ENCODE data around the gene RTCA.
"Not testable (repeated sequence)": the region's sequence is repeated elsewhere in the genome, so short reads cannot be mapped to it uniquely, and the experiment has no call there.

RTCA gene

GRCh38 chr1:100292711-100293110 is 26.7 kb downstream of the RTCA start:
- H3K27ac ChIP-seq (ENCODE audit: low read depth, low read length), result no peak overlapping the region

GRCh38 chr1:100296140-100296539 is 30.1 kb downstream of the RTCA start:
- H3K27ac ChIP-seq (ENCODE audit: low read depth, low read length), result no peak overlapping the region
- H3K4me3 ChIP-seq (ENCODE audit: low read depth in 1 of 2, low read length in 2 of 2), result no peak overlapping the region
- no peak overlapping the region for H3K9ac ChIP-seq (ENCODE audit: low read length)

More at GRCh38 chr1:100292711-100293110, 26.7 kb downstream of the RTCA start:
- H3K4me3 ChIP-seq (ENCODE audit: low read depth in 1 of 2, low read length in 2 of 2), result no peak overlapping the region
- no peaks in the 10 kb centered on the region for H3K4me1 ChIP-seq (ENCODE audit: insufficient read depth, low read length)
- H3K36me3 ChIP-seq (ENCODE audit: insufficient read depth, low read length), result peaks cover 25% of the 10 kb centered on the region
- H3K27me3 ChIP-seq (ENCODE audit: control insufficient read depth in 1 of 2, insufficient read depth in 2 of 2, low read length in 2 of 2), result no peaks in the 10 kb centered on the region
- H3K9me3 ChIP-seq (ENCODE audit: low read length), result no peaks in the 10 kb centered on the region
- no peak overlapping the region for H3K9ac ChIP-seq (ENCODE audit: low read length)

GRCh38 chr1:100296997-100297396 is 31.0 kb downstream of the RTCA start:
- H3K9ac ChIP-seq (ENCODE audit: low read length); H3K9me3 ChIP-seq (ENCODE audit: low read length); H3K27me3 ChIP-seq (ENCODE audit: control insufficient read depth in 1 of 2, insufficient read depth in 2 of 2, low read length in 2 of 2); H3K4me1 ChIP-seq (ENCODE audit: insufficient read depth, low read length); H3K4me3 ChIP-seq (ENCODE audit: low read depth in 1 of 2, low read length in 2 of 2); H3K36me3 ChIP-seq (ENCODE audit: insufficient read depth, low read length); H3K27ac ChIP-seq (ENCODE audit: low read depth, low read length): not testable (repeated sequence)

More at GRCh38 chr1:100296140-100296539, 30.1 kb downstream of the RTCA start:
- Histone ChIP-seq H3K36me3 (ENCODE audit: insufficient read depth, low read length) (peaks cover 9% of the 10 kb centered on the region), H3K9me3 (ENCODE audit: low read length) (no peaks in the 10 kb centered on the region), H3K4me1 (ENCODE audit: insufficient read depth, low read length) (peaks cover 8% of the 10 kb centered on the region), H3K27me3 (ENCODE audit: control insufficient read depth in 1 of 2, insufficient read depth in 2 of 2, low read length in 2 of 2) (no peaks in the 10 kb centered on the region)

- H3K4me3 ChIP-seq (ENCODE audit: low read depth in 1 of 2, low read length in 2 of 2), result no peak overlapping the region
- no peaks in the 10 kb centered on the region for H3K36me3 ChIP-seq (ENCODE audit: insufficient read depth, low read length)
- no peak overlapping the region for H3K27ac ChIP-seq (ENCODE audit: low read depth, low read length)
- no peak overlapping the region for H3K9ac ChIP-seq (ENCODE audit: low read length)
- H3K4me1 ChIP-seq (ENCODE audit: insufficient read depth, low read length), result peaks cover 8% of the 10 kb centered on the region
- no peaks in the 10 kb centered on the region for H3K9me3 ChIP-seq (ENCODE audit: low read length)
- no peaks in the 10 kb centered on the region for H3K27me3 ChIP-seq (ENCODE audit: control insufficient read depth in 1 of 2, insufficient read depth in 2 of 2, low read length in 2 of 2)
These were observed 32.5 kb downstream of the RTCA start for GRCh38 chr1:100298512-100298911.

- Histone ChIP-seq H3K4me1 (ENCODE audit: insufficient read depth, low read length) (peaks cover 8% of the 10 kb centered on the region), H3K9ac (ENCODE audit: low read length) (no peak overlapping the region), H3K4me3 (ENCODE audit: low read depth in 1 of 2, low read length in 2 of 2) (no peak overlapping the region), H3K9me3 (ENCODE audit: low read length) (no peaks in the 10 kb centered on the region), H3K27me3 (ENCODE audit: control insufficient read depth in 1 of 2, insufficient read depth in 2 of 2, low read length in 2 of 2) (no peaks in the 10 kb centered on the region), H3K36me3 (ENCODE audit: insufficient read depth, low read length) (no peaks in the 10 kb centered on the region), H3K27ac (ENCODE audit: low read depth, low read length) (no peak overlapping the region)
These were observed 33.7 kb downstream of the RTCA start for GRCh38 chr1:100299521-100300222.

GRCh38 chr1:100300691-100301090 is 34.7 kb downstream of the RTCA start:
- Histone ChIP-seq H3K4me1 (ENCODE audit: insufficient read depth, low read length) (peaks cover 8% of the 10 kb centered on the region), H3K36me3 (ENCODE audit: insufficient read depth, low read length) (no peaks in the 10 kb centered on the region), H3K4me3 (ENCODE audit: low read depth in 1 of 2, low read length in 2 of 2) (no peak overlapping the region), H3K9me3 (ENCODE audit: low read length) (no peaks in the 10 kb centered on the region), H3K27ac (ENCODE audit: low read depth, low read length) (no peak overlapping the region), H3K27me3 (ENCODE audit: control insufficient read depth in 1 of 2, insufficient read depth in 2 of 2, low read length in 2 of 2) (no peaks in the 10 kb centered on the region), H3K9ac (ENCODE audit: low read length) (no peak overlapping the region)

- no peak overlapping the region for H3K9ac ChIP-seq (ENCODE audit: low read length)
- H3K36me3 ChIP-seq (ENCODE audit: insufficient read depth, low read length), result no peaks in the 10 kb centered on the region
- H3K9me3 ChIP-seq (ENCODE audit: low read length), result no peaks in the 10 kb centered on the region
- no peak overlapping the region for H3K27ac ChIP-seq (ENCODE audit: low read depth, low read length)
- no peaks in the 10 kb centered on the region for H3K27me3 ChIP-seq (ENCODE audit: control insufficient read depth in 1 of 2, insufficient read depth in 2 of 2, low read length in 2 of 2)
- H3K4me1 ChIP-seq (ENCODE audit: insufficient read depth, low read length), result peaks cover 8% of the 10 kb centered on the region
- no peak overlapping the region for H3K4me3 ChIP-seq (ENCODE audit: low read depth in 1 of 2, low read length in 2 of 2)
These were observed 36.7 kb downstream of the RTCA start for GRCh38 chr1:100302739-100303138.

GRCh38 chr1:100304227-100304626 is 38.2 kb downstream of the RTCA start:
- Histone ChIP-seq H3K4me1 (ENCODE audit: insufficient read depth, low read length) (peaks cover 8% of the 10 kb centered on the region), H3K9ac (ENCODE audit: low read length) (no peak overlapping the region), H3K27ac (ENCODE audit: low read depth, low read length) (no peak overlapping the region), H3K9me3 (ENCODE audit: low read length) (no peaks in the 10 kb centered on the region), H3K4me3 (ENCODE audit: low read depth in 1 of 2, low read length in 2 of 2) (no peak overlapping the region), H3K27me3 (ENCODE audit: control insufficient read depth in 1 of 2, insufficient read depth in 2 of 2, low read length in 2 of 2) (no peaks in the 10 kb centered on the region), H3K36me3 (ENCODE audit: insufficient read depth, low read length) (no peaks in the 10 kb centered on the region)

GRCh38 chr1:100304921-100305320 is 38.9 kb downstream of the RTCA start:
- peaks cover 4% of the 10 kb centered on the region for H3K4me1 ChIP-seq (ENCODE audit: insufficient read depth, low read length)
- no peaks in the 10 kb centered on the region for H3K9me3 ChIP-seq (ENCODE audit: low read length)
- no peaks in the 10 kb centered on the region for H3K36me3 ChIP-seq (ENCODE audit: insufficient read depth, low read length)
- H3K4me3 ChIP-seq (ENCODE audit: low read depth in 1 of 2, low read length in 2 of 2), result no peak overlapping the region
- H3K9ac ChIP-seq (ENCODE audit: low read length), result no peak overlapping the region
- H3K27me3 ChIP-seq (ENCODE audit: control insufficient read depth in 1 of 2, insufficient read depth in 2 of 2, low read length in 2 of 2), result no peaks in the 10 kb centered on the region
- H3K27ac ChIP-seq (ENCODE audit: low read depth, low read length), result no peak overlapping the region

GRCh38 chr1:100305954-100306353 is 39.9 kb downstream of the RTCA start:
- Histone ChIP-seq H3K4me3 (ENCODE audit: low read depth in 1 of 2, low read length in 2 of 2) (no peak overlapping the region), H3K36me3 (ENCODE audit: insufficient read depth, low read length) (no peaks in the 10 kb centered on the region), H3K27me3 (ENCODE audit: control insufficient read depth in 1 of 2, insufficient read depth in 2 of 2, low read length in 2 of 2) (no peaks in the 10 kb centered on the region), H3K27ac (ENCODE audit: low read depth, low read length) (no peak overlapping the region), H3K9ac (ENCODE audit: low read length) (no peak overlapping the region), H3K4me1 (ENCODE audit: insufficient read depth, low read length) (no peaks in the 10 kb centered on the region), H3K9me3 (ENCODE audit: low read length) (no peaks in the 10 kb centered on the region)

GRCh38 chr1:100306735-100307313 is 40.8 kb downstream of the RTCA start:
- Histone ChIP-seq H3K4me3 (ENCODE audit: low read depth in 1 of 2, low read length in 2 of 2) (no peak overlapping the region), H3K27ac (ENCODE audit: low read depth, low read length) (no peak overlapping the region), H3K9me3 (ENCODE audit: low read length) (no peaks in the 10 kb centered on the region), H3K9ac (ENCODE audit: low read length) (no peak overlapping the region), H3K4me1 (ENCODE audit: insufficient read depth, low read length) (no peaks in the 10 kb centered on the region), H3K27me3 (ENCODE audit: control insufficient read depth in 1 of 2, insufficient read depth in 2 of 2, low read length in 2 of 2) (no peaks in the 10 kb centered on the region), H3K36me3 (ENCODE audit: insufficient read depth, low read length) (no peaks in the 10 kb centered on the region)

- H3K36me3 ChIP-seq (ENCODE audit: insufficient read depth, low read length), result no peaks in the 10 kb centered on the region
- H3K27me3 ChIP-seq (ENCODE audit: control insufficient read depth in 1 of 2, insufficient read depth in 2 of 2, low read length in 2 of 2), result no peaks in the 10 kb centered on the region
- H3K9me3 ChIP-seq (ENCODE audit: low read length), result no peaks in the 10 kb centered on the region
- no peak overlapping the region for H3K4me3 ChIP-seq (ENCODE audit: low read depth in 1 of 2, low read length in 2 of 2)
- no peaks in the 10 kb centered on the region for H3K4me1 ChIP-seq (ENCODE audit: insufficient read depth, low read length)
- no peak overlapping the region for H3K27ac ChIP-seq (ENCODE audit: low read depth, low read length)
- no peak overlapping the region for H3K9ac ChIP-seq (ENCODE audit: low read length)
These were observed 42.8 kb downstream of the RTCA start for GRCh38 chr1:100308777-100309176.
